NCI-H2029 (cell line): Measurements from ENCODE around the gene C7orf25.

ENCODE experiments used
- DNase-seq: peaks from one replicate; lab custom pipeline; 2025; lab: John Stamatoyannopoulos, UW

C7orf25 gene

DNA sequence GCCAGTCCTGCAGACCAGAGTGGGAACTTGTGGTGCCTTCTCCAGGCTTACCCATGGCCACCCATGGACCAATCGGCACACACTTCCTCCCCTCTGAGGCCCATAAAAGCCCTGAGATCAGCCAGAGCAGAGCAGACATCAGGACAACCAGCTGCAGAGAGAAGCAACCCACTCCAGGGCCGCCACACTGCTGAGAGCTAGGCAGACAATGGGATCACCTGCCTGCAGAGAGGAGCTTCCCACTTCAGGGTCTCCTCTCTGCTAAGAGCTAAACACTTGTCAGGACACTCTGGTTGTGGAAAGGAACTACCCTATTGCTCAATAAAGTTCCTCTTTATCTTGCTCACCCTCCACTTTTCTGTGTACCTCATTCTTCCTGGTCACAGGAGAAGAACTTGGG lies 34.0 kb downstream of the C7orf25 start:
- peak; percentile 56 for DNase-seq

DNA sequence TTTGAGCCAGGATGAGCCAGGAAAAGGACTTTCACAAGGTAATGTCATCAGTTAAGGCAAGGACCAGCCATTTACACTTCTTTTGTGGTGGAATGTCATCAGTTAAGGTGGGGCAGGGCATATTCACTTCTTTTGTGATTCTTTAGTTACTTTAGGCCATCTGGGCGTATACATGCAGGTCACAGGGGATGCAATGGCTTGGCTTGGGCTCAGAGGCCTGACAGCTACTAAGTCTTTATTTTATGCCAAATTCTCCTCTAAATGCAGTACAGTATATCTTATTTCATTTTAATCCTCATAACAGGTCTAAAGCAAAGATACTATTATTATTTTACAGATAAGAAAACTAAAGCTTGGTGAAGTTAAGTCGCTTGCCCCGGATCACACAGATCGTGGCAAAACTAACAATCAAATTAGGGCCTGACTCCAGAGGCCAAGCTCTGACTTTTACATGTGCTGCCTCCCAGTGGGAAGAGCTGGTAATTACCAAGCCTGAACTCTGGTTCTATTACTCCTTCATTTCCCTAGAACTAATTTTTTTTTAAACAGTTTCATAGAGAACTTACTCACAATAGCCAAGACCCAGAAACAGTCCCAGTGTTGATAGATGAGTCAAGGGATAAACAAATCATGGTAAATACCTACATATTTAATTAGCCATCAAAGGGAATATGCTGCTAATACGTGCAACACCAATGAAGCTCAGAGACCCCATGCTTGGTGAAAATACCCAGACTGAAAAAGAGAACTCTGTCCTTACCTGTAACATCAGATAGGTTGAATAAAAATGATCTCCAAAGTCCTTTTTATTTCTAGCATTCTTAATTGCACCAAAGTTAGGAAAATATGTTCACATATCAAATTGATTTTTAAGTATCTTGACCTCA lies 35.4 kb downstream of the C7orf25 start:
- peak; percentile 5 for DNase-seq

DNA sequence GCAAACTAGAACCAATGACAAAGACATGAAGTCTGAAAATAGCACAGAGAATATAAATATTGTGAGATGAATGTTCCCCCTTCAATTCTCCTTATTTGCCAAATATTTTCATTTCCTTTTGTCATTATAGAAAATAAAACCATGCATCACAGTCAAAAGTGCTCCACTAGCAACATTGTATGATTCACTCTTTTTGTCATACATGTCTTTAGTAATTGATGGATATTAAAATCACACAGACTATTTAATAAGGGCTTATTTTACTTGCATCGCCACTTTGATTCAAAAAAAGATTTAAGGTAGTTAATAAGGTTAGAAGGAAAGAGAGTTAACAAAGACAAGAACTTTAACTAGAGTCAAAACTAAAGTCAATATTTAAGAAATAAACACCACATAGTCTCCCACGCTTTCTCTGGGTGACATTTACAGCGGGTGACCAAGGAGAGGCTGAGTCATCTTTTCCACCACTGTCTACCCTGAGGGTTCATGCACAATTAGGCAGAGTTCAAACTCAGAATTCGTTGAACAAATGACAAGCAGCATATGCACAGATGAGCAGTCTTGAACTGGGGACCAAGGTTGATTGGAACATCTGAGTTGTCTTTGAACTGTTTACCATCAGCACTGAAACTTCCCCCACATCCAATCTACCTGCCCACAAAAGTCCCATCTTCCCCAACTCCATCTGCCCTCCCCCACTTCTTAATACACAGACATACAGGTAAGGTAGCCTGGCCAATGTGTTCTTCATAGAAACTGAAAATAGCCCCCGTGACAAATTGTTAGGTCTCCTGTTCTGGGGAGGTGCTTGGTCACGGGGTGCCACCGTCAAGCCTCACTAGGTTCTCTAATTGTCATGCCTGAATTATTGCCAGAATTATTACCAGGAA lies 42.5 kb downstream of the C7orf25 start:
- no peak for DNase-seq

DNA sequence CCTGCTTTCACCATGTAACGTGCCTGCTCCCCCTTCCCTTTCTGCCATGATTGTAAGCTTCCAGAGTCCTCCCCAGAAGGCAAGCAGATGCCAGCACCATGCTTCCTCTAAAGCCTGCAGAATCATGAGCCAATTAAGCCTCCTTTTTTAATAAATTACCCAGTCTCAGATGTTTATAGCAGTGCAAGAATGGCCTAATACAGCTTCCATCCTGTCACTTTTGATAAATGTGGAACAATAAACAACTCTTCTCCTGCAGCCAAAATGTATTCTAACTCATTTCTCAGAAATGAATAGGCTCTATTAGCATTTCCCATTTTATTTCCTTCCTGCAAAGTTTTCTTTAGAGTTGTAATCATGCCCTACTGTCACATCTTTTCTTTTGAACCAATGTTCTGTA lies 43.4 kb downstream of the C7orf25 start:
- DNase-seq: no peak
